GM23338 (cell line): ENCODE measurements around the gene CACNA2D1. TPM values are rescaled to one million over a fixed set of nuclear protein-coding genes. Genes with fewer than 3 reads are reported as not detected.

Source experiments
- ATAC-seq: fragments of 200-7000 bp; cut with Tn5 transposase; 3 replicates; pipeline ENCODE4 v1.9.1; 2020
- DNase-seq: peaks from one replicate; pipeline ENCODE4 v3.0.0-alpha.2; 2015; ENCODE audit warnings: low spot score
- H2AFZ ChIP-seq: fragments of 200-600 bp; sonication (generic); 2 replicates; pipeline ENCODE4 v1.8.0; 2016; ENCODE audit warnings: antibody characterized with exemption, mild to moderate bottlenecking, moderate library complexity
- H3F3A ChIP-seq: fragments of 200-600 bp; sonication (generic); replicated peaks from 2 replicates; pipeline ENCODE4 v1.8.0; 2017; ENCODE audit warnings: antibody characterized with exemption, mixed run types, low read depth
- H3K27ac ChIP-seq: fragments of 200-600 bp; sonication (generic); 2 replicates; pipeline ENCODE4 v1.6.1; 2016; ENCODE audit warnings: low read depth
- H3K27me3 ChIP-seq: fragments of 200-600 bp; sonication (generic); 2 replicates; pipeline ENCODE4 v1.8.0; 2016; ENCODE audit warnings: mild to moderate bottlenecking, mixed run types, moderate library complexity; ENCODE audit not compliant: insufficient read depth
- H3K36me3 ChIP-seq: fragments of 200-600 bp; sonication (generic); 2 replicates; pipeline ENCODE4 v1.8.0; 2016; ENCODE audit warnings: mild to moderate bottlenecking; ENCODE audit not compliant: insufficient read depth
- H3K4me1 ChIP-seq: fragments of 200-600 bp; sonication (generic); 2 replicates; pipeline ENCODE4 v1.8.0; 2016; ENCODE audit warnings: mild to moderate bottlenecking, moderate library complexity; ENCODE audit not compliant: insufficient read depth
- H3K4me2 ChIP-seq: fragments of 200-600 bp; sonication (generic); 2 replicates; pipeline ENCODE4 v1.7.1; 2017; ENCODE audit warnings: mixed run types
- H3K4me3 ChIP-seq: fragments of 200-600 bp; sonication (generic); 2 replicates; pipeline ENCODE4 v1.6.1; 2016; ENCODE audit warnings: mixed run types
- H3K79me2 ChIP-seq: fragments of 200-600 bp; sonication (generic); replicated peaks from 2 replicates; pipeline ENCODE4 v1.8.0; 2017; ENCODE audit warnings: mild to moderate bottlenecking; ENCODE audit not compliant: insufficient read depth
- H3K9me2 ChIP-seq: fragments of 200-600 bp; sonication (generic); 2 replicates; pipeline ENCODE4 v1.8.0; 2017; ENCODE audit not compliant: insufficient read depth
- H4K20me1 ChIP-seq: fragments of 200-600 bp; sonication (generic); replicated peaks from 2 replicates; pipeline ENCODE4 v1.8.0; 2017; ENCODE audit warnings: mild to moderate bottlenecking; ENCODE audit not compliant: insufficient read depth
- H3K27ac Mint-ChIP-seq: 2 replicates; pipeline ENCODE4 v1.8.0; 2020; ENCODE audit warnings: inconsistent platforms, mild to moderate bottlenecking, moderate library complexity, mixed read lengths
- H3K27me3 Mint-ChIP-seq: 3 replicates; pipeline ENCODE4 v1.8.0; 2022; ENCODE audit warnings: low read depth, mild to moderate bottlenecking, moderate library complexity, mixed read lengths, inconsistent platforms; ENCODE audit not compliant: insufficient read depth, poor library complexity
- H3K36me3 Mint-ChIP-seq: 3 replicates; pipeline ENCODE4 v1.8.0; 2021; ENCODE audit warnings: low read depth, mild to moderate bottlenecking, inconsistent platforms, moderate library complexity, mixed read lengths
- H3K4me1 Mint-ChIP-seq: 3 replicates; pipeline ENCODE4 v1.8.0; 2020; ENCODE audit warnings: mild to moderate bottlenecking, inconsistent platforms, mixed read lengths
- H3K4me3 Mint-ChIP-seq: 3 replicates; pipeline ENCODE4 v1.8.0; 2021; ENCODE audit warnings: moderate library complexity, mild to moderate bottlenecking, inconsistent platforms, mixed read lengths
- H3K9me3 Mint-ChIP-seq: 3 replicates; pipeline ENCODE4 v1.8.0; 2020; ENCODE audit warnings: moderate library complexity, mild to moderate bottlenecking, inconsistent platforms, mixed read lengths
- CREB1 ChIP-seq: fragments of 250-450 bp; sonication (Bioruptor Pico); IDR thresholded peaks from 2 replicates; pipeline ENCODE4 v1.5.0; 2020; ENCODE audit warnings: low read depth, mild to moderate bottlenecking, moderate library complexity
- CTCF ChIP-seq, 2 experiments: fragments of 200-600 bp in 1 of 2; sonication (generic) in 1 of 2; conservative IDR thresholded peaks; 2 replicates each; pipeline versions ENCODE4 v1.5.1 to v1.6.1; 2016 to 2017; ENCODE audit warnings: antibody characterized with exemption in 2 of 2, low read depth in 2 of 2, mild to moderate bottlenecking in 2 of 2, moderate library complexity in 1 of 2
- ETS1 ChIP-seq: IDR thresholded peaks from 2 replicates; pipeline ENCODE4 v1.6.1; 2016; ENCODE audit warnings: antibody characterized with exemption
- EZH2 ChIP-seq: fragments of 200-600 bp; sonication (generic); IDR thresholded peaks from one replicate; pipeline ENCODE4 v1.8.0; 2017; ENCODE audit warnings: antibody characterized with exemption, mild to moderate bottlenecking, low read depth; ENCODE audit not compliant: unreplicated experiment
- EZH2phosphoT487 ChIP-seq: fragments of 200-600 bp; sonication (generic); IDR thresholded peaks from one replicate; pipeline ENCODE4 v1.8.1; 2018; ENCODE audit warnings: antibody characterized with exemption; ENCODE audit not compliant: unreplicated experiment
- JUNB ChIP-seq: IDR thresholded peaks from one replicate; pipeline ENCODE4 v1.6.1; 2016; ENCODE audit warnings: antibody characterized with exemption; ENCODE audit not compliant: unreplicated experiment
- NANOG ChIP-seq: IDR thresholded peaks from 2 replicates; pipeline ENCODE4 v1.6.1; 2016; ENCODE audit warnings: antibody characterized with exemption, borderline replicate concordance
- POLR2AphosphoS5 ChIP-seq: IDR thresholded peaks from 2 replicates; pipeline ENCODE4 v1.6.1; 2016; ENCODE audit warnings: antibody characterized with exemption, low read depth
- REST ChIP-seq: IDR thresholded peaks from one replicate; pipeline ENCODE4 v1.6.1; 2018; ENCODE audit warnings: antibody characterized with exemption; ENCODE audit not compliant: unreplicated experiment
- STAT1 ChIP-seq: IDR thresholded peaks from one replicate; pipeline ENCODE4 v1.6.1; 2016; ENCODE audit warnings: antibody characterized with exemption; ENCODE audit not compliant: unreplicated experiment
- ZNF114 ChIP-seq: fragments of 250-450 bp; sonication (Bioruptor Pico); IDR thresholded peaks from 2 replicates; pipeline ENCODE4 v1.5.0; 2020; ENCODE audit warnings: mild to moderate bottlenecking, moderate library complexity
- ZNF331 ChIP-seq: fragments of 250-450 bp; sonication (Bioruptor Pico); IDR thresholded peaks from 2 replicates; pipeline ENCODE4 v1.5.0; 2020; ENCODE audit warnings: low read depth, mild to moderate bottlenecking, moderate library complexity
- polyA plus RNA-seq: library from polyadenylated mRNA; unstranded; fragments of >200 nt; fragmentation: Nextera tagmentation; extraction: Ambion mirVana; gene quantifications from 2 replicates; pipeline ENCODE4 v1.2.1, GENCODE V29; 2016
- total RNA-seq: library from RNA; depleted of rRNA; stranded (reverse); fragments of >200 nt; shearing (Covaris generic); gene quantifications from 2 replicates; pipeline ENCODE4 v1.2.3, GENCODE V29; 2014

Gene CACNA2D1
- total and polyA plus RNA-seq, 2 experiments from 2014 or later: 7.0 to 20.4 TPM

GRCh38 chr7:82146491-82146890 is 297.1 kb downstream of the CACNA2D1 start:
- Histone ChIP-seq H2AFZ (no peak overlapping the region), H3K79me2 (no peaks in the 10 kb centered on the region), H3K36me3 (no peaks in the 10 kb centered on the region), H3K4me3 (no peak overlapping the region), H3K4me2 (no peak overlapping the region), H3K27me3 (no peaks in the 10 kb centered on the region), H3K27ac (no peak overlapping the region), H4K20me1 (no peaks in the 10 kb centered on the region; the same call in 1 of the 2 replicates), H3F3A (no peaks in the 10 kb centered on the region), H3K4me1 (peaks cover 6% of the 10 kb centered on the region), H3K9me2 (no peaks in the 10 kb centered on the region)
- Mint-ChIP-seq H3K27ac (no peak overlapping the region), H3K4me1 (peaks cover 18% of the 10 kb centered on the region), H3K4me3 (no peak overlapping the region), H3K36me3 (no peaks in the 10 kb centered on the region), H3K27me3 (no peaks in the 10 kb centered on the region), H3K9me3 (no peaks in the 10 kb centered on the region)
- DNase-seq (no peak), ATAC-seq (no peak)
- TF ChIP-seq STAT1 (no peak), JUNB (no peak)

GRCh38 chr7:82142263-82142864 is 301.2 kb downstream of the CACNA2D1 start:
- H3K4me2 ChIP-seq: no peak overlapping the region
- DNase-seq (no peak), ATAC-seq (no peak)
- no peak overlapping the region for H3K4me3 ChIP-seq
- H3F3A ChIP-seq: no peaks in the 10 kb centered on the region
- no peaks in the 10 kb centered on the region for H3K27me3 Mint-ChIP-seq
- no peaks in the 10 kb centered on the region for H3K36me3 Mint-ChIP-seq
- no peaks in the 10 kb centered on the region for H3K4me1 Mint-ChIP-seq
- no peak overlapping the region for H2AFZ ChIP-seq
- no peaks in the 10 kb centered on the region for H3K27me3 ChIP-seq
- H3K9me2 ChIP-seq: no peaks in the 10 kb centered on the region
- H3K4me1 ChIP-seq: no peaks in the 10 kb centered on the region
- H3K4me3 Mint-ChIP-seq: no peak overlapping the region
- H3K27ac ChIP-seq: no peak overlapping the region
- H3K79me2 ChIP-seq: no peaks in the 10 kb centered on the region
- no peaks in the 10 kb centered on the region for H3K9me3 Mint-ChIP-seq
- no peaks in the 10 kb centered on the region for H3K36me3 ChIP-seq
- H4K20me1 ChIP-seq: no peaks in the 10 kb centered on the region; the same call in 1 of the 2 replicates
- no peak overlapping the region for H3K27ac Mint-ChIP-seq
- TF ChIP-seq POLR2AphosphoS5 (no peak), ETS1 (no peak), ZNF331 (no peak), NANOG (no peak), ZNF114 (CRISPR knock-in tag) (no peak), JUNB (no peak), EZH2phosphoT487 (no peak), CTCF (conservative IDR thresholded peaks at IDR 0.05; ENCODE audit: low read depth in 2 of 2) (no peak), STAT1 (no peak), EZH2 (no peak), CREB1 (CRISPR knock-in tag) (no peak), REST (no peak)
